Stimulated activated CD8-positive, alpha-beta memory T cell treated with anti-CD3 and anti-CD28 coated beads, Interleukin-7, amount 100 ng/mL, for 1 hour (primary cell): ENCODE data around the gene PNLIPRP3.

Source experiments
- DNase-seq, 2 donors: peaks; one replicate each; pipeline ENCODE4 v3.0.0-alpha.2; 2020; ENCODE audit warnings: low read depth in 2 of 2

The PNLIPRP3 gene

DNA sequence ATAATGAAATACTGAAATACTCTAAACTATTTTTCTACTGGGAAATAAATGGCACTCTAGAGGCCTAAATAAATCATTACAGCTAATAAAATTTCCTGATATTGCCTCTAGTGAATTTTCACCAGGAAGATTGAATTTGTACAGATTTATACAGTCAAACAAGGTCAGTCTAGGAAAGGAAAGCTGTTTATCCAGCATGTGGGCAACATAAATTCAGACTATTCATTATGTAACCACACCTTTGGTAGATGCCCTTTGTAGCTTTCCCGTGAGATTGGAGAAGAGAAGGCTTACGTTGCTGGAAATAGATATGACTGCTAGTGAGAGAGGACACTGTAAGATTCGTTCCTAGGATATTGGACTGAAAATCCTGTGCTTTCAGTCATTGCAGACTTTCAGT, 82.9 kb downstream of the PNLIPRP3 start:
- no peak for DNase-seq

- no peak for DNase-seq
Observed at GRCh38 chr10:116511365-116511764, 83.7 kb downstream of the PNLIPRP3 start.

DNA sequence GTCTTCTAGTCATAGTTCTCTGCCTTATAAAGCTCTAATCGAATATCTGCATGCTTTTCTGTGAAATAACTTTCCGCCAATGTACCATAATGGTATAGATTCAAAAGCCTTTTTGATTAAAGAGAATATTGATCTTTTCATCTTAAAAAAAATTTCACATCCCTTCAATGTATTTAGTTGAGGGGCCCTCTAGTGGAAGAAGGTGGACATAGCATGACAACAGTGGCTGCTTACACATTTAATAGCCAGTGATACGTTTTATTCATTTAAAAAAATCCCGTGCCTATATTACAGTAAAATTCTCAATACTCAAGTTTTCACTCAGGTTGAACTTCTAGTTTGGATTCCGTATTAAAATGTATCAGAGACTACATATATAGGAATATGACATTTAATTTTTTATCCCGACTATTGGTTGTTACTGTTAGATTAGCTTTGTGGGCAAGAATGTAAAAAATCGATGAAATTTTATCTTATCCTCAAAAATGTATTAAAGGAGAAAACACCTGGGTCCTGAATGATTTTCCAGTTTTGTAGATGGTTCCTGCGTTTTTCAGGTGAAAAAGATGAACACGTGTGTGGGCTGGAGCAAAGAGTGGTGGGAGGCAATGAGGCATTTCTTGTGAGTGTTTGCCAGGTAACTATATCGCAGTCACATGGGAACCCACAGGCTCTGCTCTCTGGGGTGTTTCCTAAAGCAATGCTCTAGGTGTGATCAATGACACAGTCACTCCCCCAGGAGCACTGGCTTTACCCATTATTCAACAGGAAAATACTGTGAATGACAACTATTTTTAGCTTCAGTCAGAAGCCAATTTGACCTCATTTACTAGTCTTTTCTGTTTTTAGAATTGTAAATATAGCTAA, 94.0 kb downstream of the PNLIPRP3 start:
- DNase-seq, result no peak

DNA sequence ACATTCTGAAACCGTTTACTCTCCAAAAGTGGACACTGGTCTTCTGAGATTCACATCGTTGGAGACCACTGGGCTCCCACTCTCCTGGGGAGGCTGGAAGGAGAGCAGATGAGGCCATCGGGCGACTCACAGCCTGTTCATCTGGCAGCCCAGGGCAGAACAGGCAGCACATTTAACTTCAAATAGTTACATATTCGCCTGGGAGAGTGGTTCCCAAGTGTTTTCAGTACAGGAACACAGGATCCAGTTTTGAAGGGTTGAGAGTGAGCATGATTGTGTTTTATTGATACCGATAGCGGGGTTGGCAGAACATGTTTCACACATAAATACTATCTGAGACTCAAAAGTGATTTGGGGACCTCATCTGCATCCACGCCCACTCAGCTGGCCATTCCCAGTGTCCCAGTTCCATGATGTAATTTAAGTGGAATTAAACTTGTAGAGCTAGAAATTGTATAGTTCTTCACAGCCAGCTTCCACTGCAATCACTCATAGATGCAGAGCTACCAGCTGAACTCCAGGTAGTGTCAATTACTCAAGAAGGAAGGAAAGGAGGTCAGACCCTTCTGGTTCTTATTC, 95.2 kb downstream of the PNLIPRP3 start:
- no peak for DNase-seq

DNA sequence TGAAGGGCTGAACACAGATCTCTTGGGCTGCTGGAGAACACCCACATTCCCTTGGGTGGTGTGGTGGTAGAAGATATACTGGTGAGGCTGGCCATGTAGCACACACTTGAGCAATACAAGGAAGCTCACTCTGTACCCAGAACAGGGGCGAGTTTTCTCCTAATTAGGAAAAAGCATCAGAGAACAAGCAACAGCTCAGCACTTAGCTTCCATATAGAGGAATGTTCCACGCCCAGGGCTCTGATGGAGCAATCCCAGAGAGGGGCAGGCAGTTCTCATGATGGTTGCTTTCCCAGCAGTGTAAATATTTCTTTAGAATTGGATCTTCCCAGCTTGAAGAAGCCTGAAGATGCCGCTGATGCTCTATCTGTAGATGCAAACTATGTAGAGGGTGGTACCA, 97.1 kb downstream of the PNLIPRP3 start:
- DNase-seq, result no peak

GRCh38 chr10:116526219-116526618, 98.6 kb downstream of the PNLIPRP3 start:
- no peak for DNase-seq
